Ectodermal cell (in vitro differentiated cells): ENCODE results near the gene ABO.
"Not testable (repeated sequence)": the region's sequence is repeated elsewhere in the genome, so short reads cannot be mapped to it uniquely, and the experiment has no call there.

Experiments used
- H3K27ac ChIP-seq: 2 replicates; pipeline ENCODE4 v1.7.0; 2013; ENCODE audit warnings: mild to moderate bottlenecking, low read depth, low read length; ENCODE audit not compliant: insufficient read depth, poor library complexity, severe bottlenecking
- H3K27me3 ChIP-seq: 2 replicates; pipeline ENCODE4 v1.7.0; 2013; ENCODE audit warnings: mild to moderate bottlenecking, low read length; ENCODE audit not compliant: insufficient read depth, control insufficient read depth, poor library complexity, severe bottlenecking
- H3K36me3 ChIP-seq: one replicate; pipeline ENCODE4 v1.7.0; 2013; ENCODE audit warnings: low read length; ENCODE audit not compliant: control insufficient read depth, insufficient read depth
- H3K4me1 ChIP-seq: one replicate; pipeline ENCODE4 v1.7.0; 2013; ENCODE audit warnings: low read length; ENCODE audit not compliant: control insufficient read depth, insufficient read depth
- H3K4me3 ChIP-seq: 2 replicates; pipeline ENCODE4 v1.7.0; 2013; ENCODE audit warnings: low read depth, low read length, control low read depth; ENCODE audit not compliant: insufficient read depth
- H3K9me3 ChIP-seq: 2 replicates; pipeline ENCODE4 v1.7.0; 2013; ENCODE audit warnings: mild to moderate bottlenecking, low read length, moderate library complexity; ENCODE audit not compliant: control insufficient read depth
- WGBS, 2 experiments: methylation state at CpG; one replicate each; pipeline ENCODE4 v1.1.7; 2013; ENCODE audit warnings: missing lambda C conversion rate in 2 of 2; 5-methylcytosine and 5-hydroxymethylcytosine counted together

Gene ABO

GRCh38 chr9:133234577-133235322 is 40.3 kb downstream of the ABO start:
- no peaks in the 10 kb centered on the region for H3K36me3 ChIP-seq
- no peaks in the 10 kb centered on the region for H3K9me3 ChIP-seq
- H3K27me3 ChIP-seq, result peaks cover 17% of the 10 kb centered on the region
- WGBS, 2 experiments, result 89 to 90% methylated on average over 31 of the region's 31 CpGs
- no peak overlapping the region for H3K4me3 ChIP-seq
- H3K27ac ChIP-seq, result no peak overlapping the region
- H3K4me1 ChIP-seq, result peaks cover 4% of the 10 kb centered on the region

DNA sequence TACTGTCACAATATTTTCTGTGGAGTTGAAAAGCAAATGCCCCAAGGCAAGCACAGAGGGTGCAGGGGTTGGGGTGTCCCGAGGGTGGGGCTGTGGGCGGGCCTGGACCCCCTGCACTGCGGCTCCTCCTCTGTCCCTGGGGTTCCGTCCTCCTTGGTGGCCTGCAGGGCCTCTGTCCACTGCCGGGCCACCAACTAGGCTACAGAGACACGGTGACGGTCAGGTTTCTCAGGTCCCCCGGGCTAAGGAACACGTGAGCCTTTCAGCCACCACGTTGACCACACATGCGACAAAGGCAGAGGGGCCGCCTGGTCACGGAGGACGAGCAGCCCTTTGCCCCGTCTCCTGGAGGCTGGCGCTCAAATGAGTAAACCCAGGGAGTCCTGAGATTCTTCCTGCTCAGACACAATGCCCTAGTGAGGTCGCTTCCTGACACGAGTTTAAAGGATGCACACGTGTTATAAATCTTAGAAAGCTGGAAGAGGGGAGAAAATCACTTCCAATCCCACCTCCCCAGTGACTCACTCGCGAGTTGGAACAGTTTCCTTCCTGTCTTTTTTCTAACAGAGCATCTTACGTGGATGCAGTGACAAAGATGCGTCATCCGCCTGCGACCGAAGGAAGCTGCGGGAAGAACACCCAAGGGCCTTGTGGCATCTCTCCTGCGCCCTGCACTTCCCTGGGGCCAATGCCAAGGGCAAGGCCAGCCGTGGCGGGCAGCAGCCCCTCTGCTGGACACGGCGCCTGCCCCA is 41.1 kb downstream of the ABO start:
- 90% methylated on average over 32 of the region's 32 CpGs for WGBS, 2 experiments
- Histone ChIP-seq H3K36me3 (no peaks in the 10 kb centered on the region), H3K27ac (no peak overlapping the region), H3K4me1 (peaks cover 1% of the 10 kb centered on the region), H3K27me3 (peaks cover 15% of the 10 kb centered on the region), H3K9me3 (no peaks in the 10 kb centered on the region), H3K4me3 (no peak overlapping the region)

GRCh38 chr9:133231934-133232568 is 43.0 kb downstream of the ABO start:
- H3K4me1 ChIP-seq, H3K9me3 ChIP-seq, H3K27me3 ChIP-seq, H3K36me3 ChIP-seq, H3K4me3 ChIP-seq, H3K27ac ChIP-seq: not testable (repeated sequence)
- 92 to 93% methylated on average over 24 of the region's 24 CpGs for WGBS, 2 experiments

DNA sequence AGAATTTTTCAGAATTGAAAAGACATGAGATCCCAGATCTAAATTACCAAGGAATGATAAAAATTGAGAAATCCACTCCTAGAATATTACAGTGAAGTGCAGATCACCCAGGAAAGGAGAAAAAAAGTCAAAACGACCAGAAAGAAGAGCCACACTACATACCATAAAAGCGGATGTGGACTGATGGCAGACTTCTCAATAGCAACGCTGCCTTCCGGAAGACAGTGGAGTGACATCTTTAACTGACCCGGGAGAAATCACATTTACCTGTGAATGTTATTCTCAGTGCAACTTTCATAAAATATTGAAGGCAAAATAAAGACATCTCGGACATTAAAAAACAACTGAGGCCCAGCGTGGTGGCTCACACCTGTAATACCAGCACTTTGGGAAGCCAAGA is 44.5 kb downstream of the ABO start:
- not testable (repeated sequence) for H3K4me3 ChIP-seq, H3K27me3 ChIP-seq, H3K4me1 ChIP-seq, H3K36me3 ChIP-seq, H3K9me3 ChIP-seq, H3K27ac ChIP-seq
- 90 to 92% methylated on average over 7 of the region's 7 CpGs for WGBS, 2 experiments

DNA sequence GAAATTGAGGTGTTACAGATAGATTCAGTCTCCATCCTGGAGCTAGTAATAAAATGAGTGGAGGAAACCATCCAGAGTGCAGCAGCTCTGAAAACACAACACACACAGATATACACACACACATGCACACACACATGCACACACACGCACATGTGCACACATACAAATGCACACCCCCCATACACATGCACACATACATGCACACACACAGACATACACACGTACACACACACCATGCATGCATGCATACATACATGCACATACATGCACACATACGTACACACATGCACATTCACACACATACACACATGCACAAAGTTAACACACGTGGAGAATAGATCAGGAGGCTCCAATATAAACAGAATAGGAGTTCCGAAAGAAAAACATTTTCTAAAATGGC is 44.9 kb downstream of the ABO start:
- Histone ChIP-seq H3K27me3 (no peaks in the 10 kb centered on the region), H3K36me3 (no peaks in the 10 kb centered on the region), H3K4me3 (no peak overlapping the region), H3K4me1 (no peaks in the 10 kb centered on the region), H3K27ac (no peak overlapping the region), H3K9me3 (no peaks in the 10 kb centered on the region)
- 82 to 87% methylated on average over 5 of the region's 5 CpGs for WGBS, 2 experiments

DNA sequence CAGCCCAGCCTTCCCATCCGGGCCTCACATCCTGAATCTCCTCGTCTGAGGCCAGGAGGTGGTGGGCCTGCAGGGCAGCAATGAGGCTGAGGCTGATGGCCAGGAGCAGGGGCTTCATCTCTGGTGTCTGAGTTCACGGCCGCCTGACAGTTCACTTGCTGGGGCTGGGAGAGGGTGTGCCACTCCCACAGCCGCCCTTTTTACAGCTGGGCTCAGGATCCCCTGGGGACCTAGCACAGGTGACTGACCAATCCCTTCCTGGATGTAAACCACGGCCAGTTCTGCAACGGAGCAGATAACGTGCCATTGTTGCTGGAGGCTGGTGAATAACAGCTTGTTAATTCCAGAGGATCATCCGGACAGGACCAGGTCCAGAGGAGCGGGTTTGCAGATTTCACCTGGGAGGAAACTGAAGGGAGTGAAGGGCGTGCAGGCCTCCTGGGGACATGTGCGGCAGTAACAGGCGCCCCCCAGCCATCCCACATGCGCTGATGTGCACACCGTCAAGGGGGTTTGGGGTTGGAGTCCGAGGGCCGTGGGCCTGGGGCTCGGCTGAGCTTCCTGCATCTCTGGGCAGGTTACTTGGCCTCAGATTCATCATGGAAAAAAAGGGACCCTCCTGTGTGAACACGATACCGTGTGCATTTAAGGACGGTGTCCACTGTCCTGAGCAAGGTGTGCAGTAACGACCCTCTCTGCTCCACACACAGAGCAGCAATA is 46.4 kb downstream of the ABO start:
- H3K27me3 ChIP-seq, H3K4me3 ChIP-seq, H3K9me3 ChIP-seq, H3K36me3 ChIP-seq, H3K4me1 ChIP-seq, H3K27ac ChIP-seq: not testable (repeated sequence)
- 92 to 94% methylated on average over 20 to 22 of the region's 22 CpGs for WGBS, 2 experiments

GRCh38 chr9:133227996-133228395 is 47.0 kb downstream of the ABO start:
- H3K4me1 ChIP-seq, H3K9me3 ChIP-seq: not testable (repeated sequence)
- WGBS, 2 experiments, result 91 to 92% methylated on average over 8 of the region's 8 CpGs

DNA sequence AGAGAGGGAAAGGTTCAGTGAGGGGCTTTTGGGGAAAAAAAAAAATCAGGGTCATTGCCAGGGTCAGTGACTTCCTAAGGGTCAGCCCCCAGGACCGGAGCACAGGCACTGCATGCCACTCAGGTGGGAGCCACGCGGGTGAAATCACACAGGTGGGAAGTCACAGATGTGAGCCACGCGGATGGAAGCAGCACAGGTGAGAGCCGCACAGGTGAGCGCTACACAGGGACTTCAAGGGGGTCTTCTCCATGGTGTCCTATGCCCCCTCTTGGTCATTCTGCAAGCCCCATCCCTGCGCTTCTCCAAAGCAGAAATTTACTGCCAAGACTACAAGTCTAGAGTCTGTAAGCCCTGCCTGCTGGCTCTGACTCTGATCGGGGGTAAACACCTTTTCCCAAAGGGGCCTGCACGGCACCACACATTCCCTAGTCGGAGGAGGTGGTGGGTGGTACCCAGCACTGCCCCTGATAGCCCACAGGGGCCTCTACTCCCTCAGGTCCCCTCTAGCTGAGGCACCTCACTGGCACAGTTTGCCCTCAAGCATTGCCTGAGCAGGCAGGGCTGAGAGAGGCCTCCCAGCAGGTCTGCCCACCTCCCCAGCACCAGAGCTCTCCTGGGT is 47.6 kb downstream of the ABO start:
- Histone ChIP-seq H3K36me3 (no peaks in the 10 kb centered on the region), H3K27ac (no peak overlapping the region), H3K9me3 (no peaks in the 10 kb centered on the region), H3K4me3 (no peak overlapping the region), H3K27me3 (no peaks in the 10 kb centered on the region), H3K4me1 (no peaks in the 10 kb centered on the region)
- 88 to 90% methylated on average over 11 of the region's 11 CpGs for WGBS, 2 experiments

More at GRCh38 chr9:133227996-133228395, 47.0 kb downstream of the ABO start:
- not testable (repeated sequence) for H3K36me3 ChIP-seq, H3K4me3 ChIP-seq, H3K27me3 ChIP-seq, H3K27ac ChIP-seq

DNA sequence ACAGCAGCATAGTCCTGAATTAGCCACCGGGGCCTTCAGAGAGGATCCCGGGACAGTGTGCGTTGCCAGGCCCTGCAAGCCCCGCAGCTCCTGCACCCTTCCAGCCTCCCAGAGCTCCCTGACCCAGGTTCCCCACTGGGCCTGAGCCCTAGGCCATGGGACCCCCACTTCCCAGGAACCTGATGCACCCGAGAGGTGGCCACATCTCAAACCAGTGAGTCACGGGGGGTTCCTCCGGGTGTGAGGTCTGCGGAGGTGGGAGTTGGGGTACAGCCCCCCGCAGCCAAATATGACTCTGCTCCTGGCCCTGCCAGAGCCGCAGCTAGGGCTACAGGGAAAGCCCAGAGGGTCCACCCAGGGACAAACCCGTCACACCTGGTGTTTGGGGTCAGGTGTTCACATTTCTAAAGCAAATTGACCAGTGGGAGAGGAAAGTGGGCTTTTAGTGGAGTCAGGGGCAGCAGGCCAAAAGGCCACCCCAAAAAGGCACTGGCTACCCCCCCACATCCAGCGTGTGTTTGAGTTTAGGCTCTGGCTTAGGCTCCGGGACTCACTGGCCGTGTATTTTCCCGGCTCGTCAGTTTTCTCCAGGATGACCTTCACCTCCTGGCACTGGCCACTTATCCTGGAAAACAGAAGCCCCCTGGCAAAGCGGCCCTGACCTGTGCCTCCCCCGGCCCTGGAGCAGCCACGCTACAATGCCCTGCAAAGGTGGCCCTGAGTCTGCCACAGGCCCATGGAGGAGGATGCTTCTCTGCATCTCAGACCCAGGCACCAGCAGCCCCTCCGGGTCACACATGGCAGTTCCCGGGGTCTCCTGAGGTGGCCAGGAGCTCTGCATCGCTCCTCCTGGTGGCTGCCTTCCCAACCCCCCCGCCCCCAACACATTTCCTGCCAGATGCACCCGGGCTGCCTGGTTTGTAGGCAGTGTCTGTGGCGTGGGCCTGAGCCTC is 48.5 kb downstream of the ABO start:
- no peaks in the 10 kb centered on the region for H3K4me1 ChIP-seq
- 84 to 87% methylated on average over 25 of the region's 25 CpGs for WGBS, 2 experiments
- no peaks in the 10 kb centered on the region for H3K36me3 ChIP-seq
- H3K27me3 ChIP-seq, result no peaks in the 10 kb centered on the region
- no peaks in the 10 kb centered on the region for H3K9me3 ChIP-seq
- H3K4me3 ChIP-seq, result no peak overlapping the region
- no peak overlapping the region for H3K27ac ChIP-seq
